ENCODE results near the gene ATP5PO. TPM values are rescaled to one million over a fixed set of nuclear protein-coding genes. Genes with fewer than 3 reads are reported as not detected.

Gene ATP5PO
- total RNA-seq, 1 experiment from 2014 or later, result 190 TPM

- ChIA-PET CTCF (interaction anchor here (0.7 to 1.2 kb wide), 3 partner anchors 19 to 314 kb away, joined by 3 read pairs; partner anchors contain the start of gene DONSON), POLR2A (no interaction called here)
- in situ Hi-C loops (cut with HindIII; ENCODE audit: low pct_unique_long_range_greater_than_20kb, low sequenced_read_pairs), result no loop called here
- DNase-seq (ENCODE audit: low read depth, low spot score) (no peak), ATAC-seq (peak; percentile 24; the same call in 1 of the 2 replicates)
- Histone ChIP-seq H3K27ac (ENCODE audit: low read length) (no peak overlapping the region), H3K4me1 (ENCODE audit: control insufficient read depth, insufficient read depth, low read length) (no peaks in the 10 kb centered on the region; the same call in 1 of the 2 replicates), H3K36me3 (ENCODE audit: control insufficient read depth, insufficient read depth, low read length) (peaks cover 4% of the 10 kb centered on the region), H3K9me3 (ENCODE audit: control insufficient read depth, insufficient read depth, low read depth, low read length) (no peaks in the 10 kb centered on the region), H3K27me3 (ENCODE audit: control insufficient read depth, insufficient read depth, low read length) (no peaks in the 10 kb centered on the region), H3K4me3 (ENCODE audit: low read depth in 2 of 2, low read length in 2 of 2) (no peak overlapping the region)
- BruUV-seq (replicated peaks), result no TSS peak
- TF ChIP-seq POLR2AphosphoS5 (IDR thresholded peaks at IDR 0.05; ENCODE audit: low read depth, low read length), result no peak
- TF ChIP-seq REST (IDR thresholded peaks at IDR 0.05; ENCODE audit: insufficient read depth in 1 of 2, low read depth in 2 of 2, low read length in 1 of 2), result no peak
- no peak for TF ChIP-seq TCF7L2 (IDR thresholded peaks at IDR 0.05; ENCODE audit: low read depth, low read length)
- no peak for TF ChIP-seq SIN3A (IDR thresholded peaks at IDR 0.05; ENCODE audit: borderline replicate concordance, insufficient read depth, low read depth, low read length)
- no peak for TF ChIP-seq CTCF (IDR thresholded peaks at IDR 0.05)
- intact Hi-C loops (cut with micrococcal nuclease; ENCODE audit: unreplicated experiment), result no loop called here
Measured at GRCh38 chr21:33902349-33902748, 13.3 kb downstream of the ATP5PO start.

- Histone ChIP-seq H3K4me1 (ENCODE audit: control insufficient read depth, insufficient read depth, low read length) (no peaks in the 10 kb centered on the region; the same call in 1 of the 2 replicates), H3K36me3 (ENCODE audit: control insufficient read depth, insufficient read depth, low read length) (peaks cover 4% of the 10 kb centered on the region), H3K27me3 (ENCODE audit: control insufficient read depth, insufficient read depth, low read length) (no peaks in the 10 kb centered on the region), H3K4me3 (ENCODE audit: low read depth in 2 of 2, low read length in 2 of 2) (no peak overlapping the region), H3K27ac (ENCODE audit: low read length) (no peak overlapping the region), H3K9me3 (ENCODE audit: control insufficient read depth, insufficient read depth, low read depth, low read length) (no peaks in the 10 kb centered on the region)
- no TSS peak for BruUV-seq (replicated peaks)
- CTCF ChIA-PET, result interaction anchor here (0.7 to 1.2 kb wide), 3 partner anchors 19 to 313 kb away, joined by 3 read pairs; partner anchors contain the start of gene DONSON
- intact Hi-C loops (cut with micrococcal nuclease; ENCODE audit: unreplicated experiment), result no loop called here
- TF ChIP-seq TCF7L2 (IDR thresholded peaks at IDR 0.05; ENCODE audit: low read depth, low read length), result no peak
- peak; percentile 54 for TF ChIP-seq CTCF (IDR thresholded peaks at IDR 0.05)
- DNase-seq (ENCODE audit: low read depth, low spot score), result no peak
- ATAC-seq, result peak; percentile 80
- POLR2A ChIA-PET, result no interaction called here
- in situ Hi-C loops (cut with HindIII; ENCODE audit: low pct_unique_long_range_greater_than_20kb, low sequenced_read_pairs), result no loop called here
Measured at GRCh38 chr21:33901412-33902288, 14.0 kb downstream of the ATP5PO start.
